Endothelial cell of umbilical vein (primary cell): Measurements from ENCODE around the gene CMSS1. TPM values are rescaled to one million over a fixed set of nuclear protein-coding genes. Genes with fewer than 3 reads are reported as not detected.

ENCODE experiments used
- BruUV-seq: library from RNA; stranded (reverse); fragments of 400-500 nt; replicated peaks from 2 replicates; lab custom pipeline; 2021; lab: Mats Ljungman, UMichigan
- CTCF ChIA-PET: fragments of 300-600, 350-600 bp; sonication (Branson Sonifier 250); formaldehyde crosslinking; loops from one replicate; lab custom pipeline; 2021; ENCODE audit warnings: antibody characterized with exemption, inconsistent platforms; lab: Charles Lee
- POLR2A ChIA-PET: fragments of 300-600, 350-600 bp; sonication (Branson Sonifier 250); formaldehyde crosslinking; loops from one replicate; lab custom pipeline; 2021; ENCODE audit warnings: antibody characterized with exemption, inconsistent platforms; lab: Charles Lee
- DNase-seq: peaks from one replicate; pipeline ENCODE4 v3.0.0-alpha.2; 2011; ENCODE audit warnings: low read depth, low spot score
- FAIRE-seq: peaks from 2 replicates; lab custom pipeline; 2011; peaks lifted over from hg19 to GRCh38; lab: Jason Lieb, UNC
- H2AFZ ChIP-seq: 2 replicates; pipeline ENCODE4 v1.6.0; 2012; ENCODE audit warnings: low read depth, low read length, control low read depth, inconsistent platforms
- H3K27ac ChIP-seq: 2 replicates; pipeline ENCODE4 v1.5.1; 2011; ENCODE audit warnings: low read depth, mild to moderate bottlenecking, control low read depth, low read length, moderate library complexity; ENCODE audit not compliant: insufficient read depth
- H3K27me3 ChIP-seq, 2 experiments: 2 replicates each; pipeline versions ENCODE4 v1.6.0 to v1.6.1; 2011; ENCODE audit warnings: low read length in 2 of 2, mixed read lengths in 1 of 2; ENCODE audit not compliant: control insufficient read depth in 2 of 2, insufficient read depth in 2 of 2
- H3K36me3 ChIP-seq, 2 experiments: 2 replicates in 1 of 2; 3 replicates in 1 of 2; pipeline ENCODE4 v1.5.1; 2011; ENCODE audit warnings: low read length in 2 of 2, mild to moderate bottlenecking in 1 of 2, moderate library complexity in 1 of 2; ENCODE audit not compliant: control insufficient read depth in 2 of 2, insufficient read depth in 2 of 2; ENCODE audit errors: extremely low read depth in 1 of 2
- H3K4me1 ChIP-seq: 3 replicates; pipeline ENCODE4 v1.5.1; 2011; ENCODE audit warnings: mild to moderate bottlenecking, low read length; ENCODE audit not compliant: control insufficient read depth, insufficient read depth; ENCODE audit errors: extremely low read depth
- H3K4me2 ChIP-seq: 2 replicates; pipeline ENCODE4 v1.6.1; 2011; ENCODE audit warnings: low read length, control low read depth, mixed read lengths; ENCODE audit not compliant: insufficient read depth
- H3K4me3 ChIP-seq, 3 experiments: fragments of 200-600 bp in 1 of 3; sonication (generic), shearing (Covaris generic) in 1 of 3; replicated peaks in 1 of 3; 2 replicates each; pipeline ENCODE4 v1.5.1; 2011 to 2016; ENCODE audit warnings: control low read depth in 3 of 3, low read length in 3 of 3, mild to moderate bottlenecking in 2 of 3, inconsistent platforms in 1 of 3, low read depth in 1 of 3, moderate library complexity in 1 of 3; ENCODE audit not compliant: insufficient read depth in 1 of 3
- H3K79me2 ChIP-seq: 2 replicates; pipeline ENCODE4 v1.6.0; 2012; ENCODE audit warnings: low read length, inconsistent platforms; ENCODE audit not compliant: control insufficient read depth, insufficient read depth
- H3K9ac ChIP-seq: replicated peaks from 2 replicates; pipeline ENCODE3; 2011; ENCODE audit warnings: low read length, control low read depth; ENCODE audit not compliant: insufficient read depth; ENCODE audit errors: extremely low read depth
- H3K9me1 ChIP-seq: replicated peaks from 3 replicates; pipeline ENCODE4 v1.6.0; 2011; ENCODE audit warnings: mild to moderate bottlenecking, low read length; ENCODE audit not compliant: control insufficient read depth, insufficient read depth; ENCODE audit errors: extremely low read depth
- H3K9me3 ChIP-seq: replicated peaks from 2 replicates; pipeline ENCODE4 v1.5.1; 2012; ENCODE audit warnings: low read length, inconsistent platforms; ENCODE audit not compliant: control insufficient read depth, insufficient read depth
- H4K20me1 ChIP-seq: replicated peaks from 2 replicates; pipeline ENCODE3; 2011; ENCODE audit warnings: mild to moderate bottlenecking, low read length; ENCODE audit not compliant: control insufficient read depth, insufficient read depth; ENCODE audit errors: extremely low read depth
- CTCF ChIP-seq, 2 donors: IDR thresholded peaks; 1 replicate in 1 of 2; 2 replicates in 1 of 2; pipeline ENCODE4 v1.5.1; 2011; ENCODE audit warnings: low read length in 2 of 2, mild to moderate bottlenecking in 2 of 2, moderate library complexity in 2 of 2, control low read depth in 1 of 2, inconsistent platforms in 1 of 2, low read depth in 1 of 2; ENCODE audit not compliant: insufficient read depth in 1 of 2; ENCODE audit errors: extremely low read depth in 1 of 2
- EZH2 ChIP-seq: IDR thresholded peaks from 2 replicates; pipeline ENCODE4 v1.6.1; 2012; ENCODE audit warnings: borderline replicate concordance, low read depth, mild to moderate bottlenecking, moderate library complexity, low read length, inconsistent platforms; ENCODE audit not compliant: severe bottlenecking
- FOS ChIP-seq: IDR thresholded peaks from 2 replicates; pipeline ENCODE4 v1.6.1; 2011; ENCODE audit warnings: mild to moderate bottlenecking, low read length, moderate library complexity, borderline replicate concordance; ENCODE audit not compliant: insufficient read depth
- GATA2 ChIP-seq: IDR thresholded peaks from 2 replicates; pipeline ENCODE4 v1.7.0; 2011; ENCODE audit warnings: low read depth, mild to moderate bottlenecking, moderate library complexity, mixed read lengths, low read length; ENCODE audit not compliant: insufficient read length, insufficient read depth
- JUN ChIP-seq: IDR thresholded peaks from 2 replicates; pipeline ENCODE4 v1.6.1; 2011; ENCODE audit warnings: borderline replicate concordance, low read depth; ENCODE audit not compliant: insufficient read length, insufficient read depth
- MAX ChIP-seq: IDR thresholded peaks from 2 replicates; pipeline ENCODE4 v1.6.1; 2011; ENCODE audit not compliant: insufficient read depth, insufficient read length
- MYC ChIP-seq: IDR thresholded peaks from one replicate; pipeline ENCODE4 v1.6.1; 2011; ENCODE audit warnings: mild to moderate bottlenecking, low read depth, low read length
- POLR2A ChIP-seq: IDR thresholded peaks from 2 replicates; pipeline ENCODE4 v1.6.1; 2012; ENCODE audit warnings: low read depth, mild to moderate bottlenecking, control low read depth, low read length
- POLR2AphosphoS5 ChIP-seq: IDR thresholded peaks from 2 replicates; pipeline ENCODE4 v1.6.1; 2012; ENCODE audit warnings: low read depth, mild to moderate bottlenecking, control low read depth, low read length, moderate library complexity; ENCODE audit not compliant: insufficient read depth
- dilution Hi-C: fragments of 300-500 bp; cut with MboI; formaldehyde crosslinking; loops from one replicate; pipeline ENCODE4 v1.15.0; 2019; ENCODE audit warnings: low sequenced_read_pairs; ENCODE audit not compliant: extremely low pct_ligation_motif_present
- intact Hi-C: fragments of 100-400 bp; cut with micrococcal nuclease; formaldehyde crosslinking; loops from one replicate; pipeline ENCODE4 v1.10.0; 2022
- polyA plus RNA-seq, 4 experiments: library from polyadenylated mRNA; depleted of rRNA in 3 of 4; stranded (reverse) in 3 of 4; unstranded in 1 of 4; fragments of >200 nt; gene quantifications; 2 replicates each; pipeline versions ENCODE4 v1.2.1 to v1.2.3, GENCODE V29; 2011 to 2012; ENCODE audit warnings: missing spikeins in 1 of 4
- total RNA-seq: library from RNA; stranded (reverse); gene quantifications from 2 replicates; pipeline ENCODE4 v1.2.3, GENCODE V29; 2021

The CMSS1 gene
- total and polyA plus RNA-seq, 2 donors (not counting 3 experiments of a cell fraction or from before 2014, with no cell fraction given): 9.7 to 60.6 TPM

DNA sequence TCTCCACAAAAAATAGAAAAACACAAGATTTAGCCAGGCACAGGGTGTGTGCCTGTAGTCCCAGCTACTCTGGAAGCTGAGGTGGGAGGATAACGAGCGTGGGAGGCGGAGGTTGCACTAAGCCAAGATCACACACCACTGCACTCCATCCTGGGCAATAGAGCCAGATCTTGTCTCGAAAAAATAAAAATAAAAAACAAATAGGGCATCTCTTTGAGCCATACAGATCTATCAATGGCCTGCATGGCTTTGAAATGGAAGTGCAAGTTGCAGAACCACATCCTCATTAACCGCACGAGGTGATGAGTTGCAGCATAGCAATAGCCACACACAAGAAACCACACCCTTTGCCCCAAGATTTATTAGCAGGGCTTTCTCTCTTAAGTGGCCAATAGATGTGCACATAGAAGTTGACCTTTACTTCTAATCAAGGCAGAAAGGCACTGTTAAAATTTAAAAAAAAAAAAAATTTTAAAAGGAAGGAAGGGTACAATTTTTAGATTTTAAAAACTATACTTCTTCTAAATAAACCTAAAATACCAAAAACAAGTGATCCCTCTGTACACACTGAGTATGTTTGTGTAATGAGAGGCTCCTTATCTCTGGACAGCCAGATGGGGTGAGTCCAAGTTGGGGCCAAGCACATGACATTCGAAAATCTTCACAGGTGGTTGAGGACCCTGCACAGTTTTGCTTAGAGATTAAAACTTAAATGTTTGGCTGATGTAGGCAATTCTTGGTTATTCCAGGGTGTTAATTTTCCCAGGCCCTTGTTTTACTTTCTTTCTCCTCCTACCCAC is 243.2 kb downstream of the CMSS1 start:
- POLR2A ChIA-PET: no interaction called here
- intact Hi-C loops: loop anchor here (10.0 kb wide), 1 partner anchor 534 kb away; no protein-coding TSS in a partner anchor
- no peak overlapping the region for H2AFZ ChIP-seq
- H3K9me1 ChIP-seq: no peaks in the 10 kb centered on the region
- no peaks in the 10 kb centered on the region for H3K36me3 ChIP-seq
- CTCF ChIA-PET: interaction anchor here (0.6 to 5.7 kb wide), 4 partner anchors 9 to 193 kb away, joined by 3 to 37 read pairs (median 4); no protein-coding TSS in a partner anchor
- H3K4me3 ChIP-seq: no peak overlapping the region
- H4K20me1 ChIP-seq: no peaks in the 10 kb centered on the region
- H3K27ac ChIP-seq: no peak overlapping the region
- H3K27me3 ChIP-seq: no peaks in the 10 kb centered on the region
- dilution Hi-C loops: no loop called here
- H3K79me2 ChIP-seq: no peaks in the 10 kb centered on the region
- no peaks in the 10 kb centered on the region for H3K9me3 ChIP-seq
- BruUV-seq: no TSS peak
- no peak for DNase-seq
- TF ChIP-seq EZH2 (no peak), CTCF (IDR thresholded peaks at IDR 0.05; ENCODE audit: extremely low read depth in 1 of 2, insufficient read depth in 1 of 2, low read depth in 1 of 2, low read length in 2 of 2) (no peak), FOS (no peak), POLR2A (no peak), GATA2 (no peak), POLR2AphosphoS5 (no peak), JUN (no peak), MYC (no peak), MAX (no peak)
- no peak for FAIRE-seq
- no peak overlapping the region for H3K9ac ChIP-seq
- H3K4me1 ChIP-seq: no peaks in the 10 kb centered on the region
- H3K4me2 ChIP-seq: no peak overlapping the region
